Ascending aorta (tissue), 2 donors: ENCODE results near the gene IQGAP3. TPM values are rescaled to one million over a fixed set of nuclear protein-coding genes. Genes with fewer than 3 reads are reported as not detected.
A peak's percentile ranks its signal among the peaks of the same experiment; 100 is the strongest.

Experiments used
- DNase-seq, 2 donors: peaks; one replicate each; pipeline ENCODE4 v3.0.0-alpha.2; 2019; ENCODE audit warnings: low spot score in 2 of 2
- H3K27ac ChIP-seq, 2 donors: fragments of 200-600 bp; sonication (generic); one replicate each; pipeline ENCODE4 v1.5.1; 2016 to 2017; ENCODE audit warnings: mild to moderate bottlenecking in 1 of 2
- H3K27me3 ChIP-seq: fragments of 200-600 bp; sonication (generic); one replicate; pipeline ENCODE4 v1.5.1; 2017
- H3K36me3 ChIP-seq, 2 donors: fragments of 200-600 bp; sonication (generic); one replicate each; pipeline ENCODE4 v1.5.1; 2016
- H3K4me1 ChIP-seq, 2 donors: fragments of 200-600 bp; sonication (generic); one replicate each; pipeline ENCODE4 v1.5.1; 2016 to 2017; ENCODE audit warnings: mild to moderate bottlenecking in 1 of 2
- H3K4me3 ChIP-seq, 2 donors: fragments of 200-600 bp; sonication (generic); one replicate each; pipeline ENCODE4 v1.5.1; 2016 to 2017; ENCODE audit warnings: mild to moderate bottlenecking in 1 of 2
- H3K9me3 ChIP-seq, 2 donors: fragments of 200-600 bp; sonication (generic); one replicate each; pipeline ENCODE4 v1.5.1; 2016
- CTCF ChIP-seq, 3 experiments: fragments of 200-600 bp in 2 of 3; fragments of 450-650 bp in 1 of 3; sonication (generic) in 2 of 3; IDR thresholded peaks; one replicate each; pipeline ENCODE4 v1.5.1; 2016 to 2019; ENCODE audit warnings: antibody characterized with exemption in 3 of 3, mild to moderate bottlenecking in 1 of 3, moderate library complexity in 1 of 3
- intact Hi-C: fragments of 100-400 bp; cut with DNase I; formaldehyde crosslinking; loops from one replicate; pipeline ENCODE4 v1.15.1; 2023
- total RNA-seq: library from RNA; depleted of rRNA; stranded (reverse); fragments of >200 nt; gene quantifications from one replicate; pipeline ENCODE4 v1.1.0, GENCODE V29; 2016

IQGAP3 gene
- total RNA-seq, 1 donor from 2014 or later, result not detected

- DNase-seq, result peak in 1 of 2 donors; percentile 53
- TF ChIP-seq CTCF (IDR thresholded peaks at IDR 0.05), result no peak
- H3K36me3 ChIP-seq, result peaks cover 3 to 36% of the 10 kb centered on the region in 2 donors
- peaks cover 4 to 10% of the 10 kb centered on the region in 2 donors for H3K4me1 ChIP-seq
- H3K27me3 ChIP-seq, result no peaks in the 10 kb centered on the region
- no peaks in the 10 kb centered on the region for H3K9me3 ChIP-seq
- H3K4me3 ChIP-seq, result no peak overlapping the region
- peak overlapping the region in 1 of 2 donors; percentile 83 for H3K27ac ChIP-seq
- intact Hi-C loops, result no loop called here
Observed at GRCh38 chr1:156592910-156593660, 20.7 kb upstream of the IQGAP3 start.

GRCh38 chr1:156592158-156592909, 20.0 kb upstream of the IQGAP3 start:
- DNase-seq, result peak in 1 of 2 donors; percentile 48
- Histone ChIP-seq H3K9me3 (no peaks in the 10 kb centered on the region), H3K27ac (peak overlapping the region; percentile 82 to 83), H3K36me3 (peaks cover 3 to 30% of the 10 kb centered on the region in 2 donors), H3K4me1 (peaks cover 4 to 10% of the 10 kb centered on the region in 2 donors), H3K27me3 (no peaks in the 10 kb centered on the region), H3K4me3 (peak overlapping the region; percentile 80 to 94)
- intact Hi-C loops, result no loop called here
- TF ChIP-seq CTCF (IDR thresholded peaks at IDR 0.05), result no peak

- Histone ChIP-seq H3K4me1 (peaks cover 4 to 10% of the 10 kb centered on the region in 2 donors), H3K4me3 (peak within 1 kb of the TSS; percentile 80 to 94), H3K9me3 (no peaks in the 10 kb centered on the region), H3K36me3 (peaks cover 3 to 23% of the 10 kb centered on the region in 2 donors), H3K27me3 (no peaks in the 10 kb centered on the region), H3K27ac (peak within 1 kb of the TSS; percentile 82 to 83)
- peak in 1 of 2 donors; percentile 83 for DNase-seq
- intact Hi-C loops, result no loop called here
- no peak for TF ChIP-seq CTCF (IDR thresholded peaks at IDR 0.05)
Observed at GRCh38 chr1:156591432-156592157, 19.2 kb upstream of the IQGAP3 start, which contains the start of gene NAXE. TSS of gene NAXE (plus strand) at chr1:156591776. CDS start at chr1:156591805, 29 bp downstream.

GRCh38 chr1:156591181-156591431, 18.7 kb upstream of the IQGAP3 start:
- intact Hi-C loops, result no loop called here
- H3K9me3 ChIP-seq, result no peaks in the 10 kb centered on the region
- H3K27ac ChIP-seq, result peak overlapping the region; percentile 82 to 83
- no peaks in the 10 kb centered on the region for H3K27me3 ChIP-seq
- peaks cover 4 to 10% of the 10 kb centered on the region in 2 donors for H3K4me1 ChIP-seq
- no peak for DNase-seq
- H3K4me3 ChIP-seq, result peak overlapping the region; percentile 80 to 94
- H3K36me3 ChIP-seq, result peaks cover 3 to 18% of the 10 kb centered on the region in 2 donors
- no peak for TF ChIP-seq CTCF (IDR thresholded peaks at IDR 0.05)

GRCh38 chr1:156590326-156591180, 18.2 kb upstream of the IQGAP3 start:
- intact Hi-C loops, result no loop called here
- H3K9me3 ChIP-seq, result no peaks in the 10 kb centered on the region
- peaks cover 3 to 14% of the 10 kb centered on the region in 2 donors for H3K36me3 ChIP-seq
- no peaks in the 10 kb centered on the region for H3K27me3 ChIP-seq
- no peak for DNase-seq
- TF ChIP-seq CTCF (IDR thresholded peaks at IDR 0.05), result no peak
- peak overlapping the region in 1 of 2 donors; percentile 94 for H3K4me3 ChIP-seq
- peaks cover 4 to 10% of the 10 kb centered on the region in 2 donors for H3K4me1 ChIP-seq
- peak overlapping the region; percentile 82 to 83 for H3K27ac ChIP-seq
